22Rv1 (cell line): ENCODE data around the gene ADGRD2.

Experiments
- CTCF ChIP-seq: fragments of 450-650 bp; IDR thresholded peaks from 2 replicates; pipeline ENCODE4 v1.5.1; 2017; ENCODE audit warnings: mild to moderate bottlenecking
- ZFX ChIP-seq: fragments of 450-650 bp; IDR thresholded peaks from 2 replicates; pipeline ENCODE4 v1.6.1; 2017; ENCODE audit warnings: antibody characterized with exemption, borderline replicate concordance

DNA sequence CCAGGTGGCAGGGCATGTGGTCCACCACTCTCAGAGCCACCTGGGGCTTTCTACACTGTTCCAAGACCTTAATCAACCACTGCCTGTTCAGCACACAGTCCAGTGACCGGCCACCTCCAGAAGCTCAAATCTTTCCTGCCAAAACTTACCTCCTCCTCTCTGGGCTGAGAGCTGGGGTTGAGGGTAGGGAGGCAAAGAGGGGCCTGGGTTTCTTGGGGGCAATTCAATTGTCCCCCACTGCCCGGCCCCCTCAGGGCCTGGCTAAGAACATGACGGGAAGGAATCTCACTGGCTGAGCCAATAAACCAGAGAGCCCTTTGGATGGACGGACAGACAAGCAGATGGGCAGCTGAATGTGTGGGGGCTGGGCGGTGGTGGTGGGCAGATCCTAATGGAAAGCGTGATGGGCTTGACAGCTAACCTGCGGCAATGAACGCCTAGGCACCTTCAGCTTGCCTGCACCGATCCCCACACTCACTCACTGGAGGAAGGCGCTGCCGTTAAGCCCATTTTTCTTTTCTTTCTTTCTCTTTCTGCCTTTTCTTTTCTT, 51.6 kb downstream of the ADGRD2 start:
- TF ChIP-seq CTCF (no peak), ZFX (no peak)
